HG02623 (cell line): ENCODE measurements around the gene XPO5.

Experiments
- ATAC-seq: cut with Tn5 transposase; IDR thresholded peaks from one replicate; pipeline ENCODE4 v1.9.1; 2021; ENCODE audit warnings: moderate library complexity; ENCODE audit not compliant: unreplicated experiment

XPO5 gene

DNA sequence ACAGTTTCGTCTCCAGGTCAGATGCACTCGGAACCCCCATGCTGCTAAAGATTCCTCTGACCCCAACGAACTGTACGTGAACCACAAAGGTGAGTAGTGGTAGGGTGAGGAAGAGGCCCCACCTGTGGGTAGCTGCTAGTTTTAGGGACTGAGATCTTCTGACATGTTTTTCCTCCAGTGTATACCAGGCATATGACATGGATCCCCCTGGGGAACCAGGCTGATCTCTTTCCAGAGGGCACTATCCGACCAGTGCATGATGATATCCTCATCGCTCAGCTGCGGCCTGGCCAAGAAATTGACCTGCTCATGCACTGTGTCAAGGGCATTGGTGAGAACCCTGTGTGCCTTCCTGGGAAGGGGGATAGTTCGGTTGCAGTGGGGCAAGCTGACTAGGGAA lies 55.7 kb downstream of the XPO5 start:
- ATAC-seq, result no peak

GRCh38 chr6:43517505-43518357 lies 58.1 kb downstream of the XPO5 start:
- ATAC-seq, result no peak

GRCh38 chr6:43516697-43517504 lies 58.9 kb downstream of the XPO5 start, which contains the start of the genes POLR1C and YIPF3:
TSS of gene POLR1C (plus strand) at chr6:43517089. CDS start at chr6:43517110, 21 bp downstream.
TSS of gene YIPF3 (minus strand) at chr6:43516926. CDS start at chr6:43516807, 119 bp downstream.
- ATAC-seq, result peak; percentile 84

DNA sequence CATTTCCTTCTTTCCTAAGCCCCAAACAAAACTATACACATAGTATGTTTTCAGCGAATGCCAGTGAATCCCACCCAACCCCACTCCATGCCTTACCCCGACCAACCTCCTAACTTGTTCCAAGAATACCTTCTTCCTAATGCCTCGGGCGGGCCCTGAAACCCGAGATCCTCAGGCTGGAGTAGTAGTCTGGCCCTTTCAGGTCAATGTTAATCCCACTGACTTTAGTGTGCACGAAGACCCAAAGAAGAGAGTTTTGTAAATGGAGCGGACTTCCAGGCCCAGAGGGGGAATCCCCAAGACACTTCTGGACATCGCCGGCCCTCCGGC lies 59.5 kb downstream of the XPO5 start:
- peak; percentile 2 for ATAC-seq

DNA sequence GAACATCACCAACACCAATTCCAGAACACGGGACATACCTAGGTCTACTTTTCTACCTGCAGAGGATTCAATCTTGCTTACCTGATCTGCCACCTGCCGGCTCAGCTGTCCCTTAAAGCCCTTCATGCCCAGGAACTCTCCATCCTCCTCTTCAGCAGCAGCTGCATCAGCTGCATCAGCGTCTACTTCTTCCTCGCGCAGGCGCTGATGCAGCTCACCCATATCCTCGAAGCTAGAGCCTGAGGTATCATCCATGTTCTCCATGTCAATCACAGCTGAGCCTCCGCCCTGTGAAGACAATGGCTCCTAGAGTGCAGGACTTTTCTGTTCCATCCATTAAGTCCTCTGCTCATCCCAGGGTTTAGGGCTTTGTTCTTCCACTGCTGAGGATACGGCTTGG lies 60.0 kb downstream of the XPO5 start:
- ATAC-seq, result no peak

GRCh38 chr6:43511824-43512415 lies 63.9 kb downstream of the XPO5 start:
- no peak for ATAC-seq

DNA sequence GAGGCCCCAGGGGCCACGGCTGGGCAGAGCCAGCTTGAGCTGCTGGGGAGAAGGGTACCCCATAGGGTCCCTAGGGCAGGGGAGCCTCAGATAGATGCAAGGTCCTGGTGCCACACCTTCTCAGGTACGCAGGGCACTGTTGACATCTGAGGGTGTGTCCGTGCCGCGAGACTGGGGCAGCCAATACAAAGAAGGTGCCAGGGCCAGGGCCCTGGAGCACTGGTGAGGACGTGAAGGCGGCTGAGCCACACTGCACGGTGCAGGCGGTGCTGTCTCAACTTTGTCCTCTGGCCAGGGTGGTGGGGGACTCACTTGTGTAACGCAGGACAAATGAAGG lies 65.0 kb downstream of the XPO5 start:
- no peak for ATAC-seq

GRCh38 chr6:43509984-43510826 lies 65.6 kb downstream of the XPO5 start, which contains the start of gene LRRC73:
TSS of gene LRRC73 (minus strand) at chr6:43510346. CDS start at chr6:43509785, 561 bp downstream.
- peak; percentile 57 for ATAC-seq

DNA sequence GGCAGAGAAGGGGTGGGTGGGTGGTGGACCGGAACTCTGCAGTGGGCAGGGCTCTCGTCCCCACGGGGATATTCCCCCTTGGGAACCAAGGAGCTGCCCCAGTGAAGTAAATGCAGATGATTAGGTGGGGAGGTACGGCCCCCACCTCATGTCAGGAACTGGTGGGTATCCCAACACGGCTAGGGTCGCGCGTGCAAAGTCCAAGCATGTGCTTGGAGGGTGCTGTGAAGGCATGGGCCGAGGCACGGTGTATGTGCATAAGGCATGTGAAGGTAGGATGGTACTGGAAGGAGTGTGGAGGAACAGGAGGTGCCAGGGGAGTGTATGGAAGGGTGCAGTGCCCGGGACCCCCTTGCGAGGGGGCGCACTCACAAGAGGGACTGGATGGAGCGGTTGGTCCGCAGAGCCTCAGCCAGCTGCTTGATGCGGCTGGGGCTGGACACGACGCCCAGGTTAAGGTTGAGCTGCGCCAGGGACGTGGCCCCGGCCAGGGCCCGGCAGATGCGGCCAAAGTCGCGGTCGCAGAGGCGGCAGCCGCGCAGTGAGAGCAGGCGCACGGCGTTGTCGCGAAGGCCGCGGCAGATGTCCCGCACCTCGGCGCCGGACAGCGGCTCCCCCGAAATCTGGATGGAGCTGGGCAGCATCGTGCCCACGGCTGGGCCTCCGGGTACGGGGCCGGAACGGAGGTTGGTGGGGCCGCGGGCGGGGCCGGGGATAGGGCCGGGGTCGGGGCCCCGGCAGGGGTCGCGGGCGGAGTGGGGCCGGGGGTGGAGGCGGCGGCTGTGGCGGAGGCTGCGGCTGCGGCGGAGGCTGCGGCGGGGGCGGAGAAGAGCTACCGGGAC lies 66.5 kb downstream of the XPO5 start:
- no peak for ATAC-seq

GRCh38 chr6:43508481-43509141 lies 67.2 kb downstream of the XPO5 start:
- no peak for ATAC-seq

DNA sequence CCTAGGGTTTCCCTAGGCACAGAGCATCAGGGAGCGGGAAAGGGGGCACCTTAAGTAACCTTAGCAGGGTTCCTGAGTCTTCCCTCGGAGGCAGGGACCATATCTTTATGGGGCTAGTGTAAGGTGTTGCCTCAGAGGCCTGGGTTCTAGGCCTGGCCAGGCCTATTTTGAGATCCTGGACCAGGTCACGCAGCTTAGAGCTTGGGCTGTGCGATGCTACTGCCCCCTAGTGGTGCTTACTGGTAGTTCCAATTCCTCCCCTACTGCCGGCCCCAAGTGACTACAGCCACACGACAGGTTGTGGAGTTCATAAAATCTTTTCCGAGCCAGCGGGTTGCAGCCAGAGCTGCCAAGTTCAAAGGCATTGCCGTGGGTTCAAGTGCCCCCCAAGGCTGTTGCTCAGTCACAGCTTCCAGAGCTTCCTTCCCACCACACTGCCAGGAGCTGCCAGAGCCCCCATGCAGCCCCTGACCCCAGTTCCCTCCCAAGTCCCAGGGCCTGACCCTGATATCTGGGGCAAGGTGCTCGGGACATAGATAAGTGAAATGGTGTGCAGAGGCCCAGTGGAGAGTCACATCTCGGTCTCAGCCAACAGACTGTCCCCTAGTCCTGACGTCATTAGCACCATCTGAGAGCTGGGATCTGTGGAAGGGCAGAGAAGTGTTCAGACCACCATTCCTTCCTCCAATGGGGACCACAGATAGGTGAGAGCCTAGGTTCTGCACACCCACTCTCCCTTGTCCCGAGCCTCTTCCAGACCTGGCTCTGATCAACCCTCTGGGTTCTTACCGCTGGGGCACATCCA lies 69.0 kb downstream of the XPO5 start:
- ATAC-seq, result no peak

DNA sequence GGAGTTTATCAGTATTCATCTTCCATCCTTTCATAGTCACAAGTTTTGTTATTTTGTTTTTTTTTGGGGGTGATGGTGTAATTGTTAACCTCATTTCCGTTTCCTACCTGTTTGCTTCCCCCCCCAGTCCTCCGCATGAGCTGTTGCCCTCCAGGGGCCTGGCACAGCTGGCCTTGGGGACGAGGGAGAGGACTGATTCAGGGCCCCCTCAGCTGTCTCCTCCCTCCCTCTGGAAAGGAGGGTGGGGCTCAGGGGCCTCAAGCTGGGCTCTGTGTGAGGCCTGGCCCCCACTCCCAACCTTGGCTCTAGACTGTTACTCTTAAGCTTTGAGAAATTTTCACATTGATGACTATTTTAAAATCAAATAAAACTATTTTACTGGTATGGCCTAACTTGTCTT lies 69.7 kb downstream of the XPO5 start:
- no peak for ATAC-seq

- no peak for ATAC-seq
Measured at GRCh38 chr6:43505718-43506117, 70.1 kb downstream of the XPO5 start.

DNA sequence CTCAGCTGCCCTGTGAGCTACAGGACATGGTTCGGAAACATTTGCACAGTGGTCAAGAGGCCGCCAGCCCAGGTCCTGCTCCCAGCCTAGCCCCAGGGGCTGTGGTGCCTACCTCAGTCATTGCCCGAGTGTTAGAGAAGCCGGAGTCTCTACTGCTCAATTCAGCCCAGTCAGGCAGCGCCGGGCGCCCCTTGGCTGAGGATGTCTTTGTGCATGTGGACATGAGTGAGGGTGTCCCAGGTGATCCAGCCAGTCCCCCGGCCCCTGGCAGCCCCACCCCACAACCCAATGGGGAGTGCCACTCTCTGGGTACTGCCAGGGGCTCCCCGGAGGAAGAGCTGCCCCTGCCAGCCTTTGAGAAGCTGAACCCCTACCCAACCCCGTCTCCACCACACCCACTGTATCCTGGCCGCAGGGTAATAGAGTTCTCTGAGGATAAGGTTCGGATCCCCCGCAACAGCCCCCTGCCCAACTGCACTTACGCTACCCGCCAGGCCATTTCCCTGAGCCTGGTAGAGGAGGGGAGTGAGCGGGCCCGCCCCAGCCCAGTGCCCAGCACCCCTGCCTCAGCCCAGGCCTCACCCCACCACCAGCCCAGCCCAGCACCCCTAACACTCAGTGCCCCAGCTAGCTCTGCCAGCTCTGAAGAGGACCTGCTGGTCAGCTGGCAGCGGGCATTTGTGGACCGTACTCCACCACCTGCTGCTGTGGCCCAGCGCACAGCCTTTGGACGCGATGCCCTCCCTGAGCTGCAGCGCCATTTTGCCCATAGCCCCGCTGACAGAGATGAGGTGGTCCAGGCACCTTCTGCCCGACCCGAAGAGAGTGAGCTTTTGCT lies 70.9 kb downstream of the XPO5 start:
- no peak for ATAC-seq

DNA sequence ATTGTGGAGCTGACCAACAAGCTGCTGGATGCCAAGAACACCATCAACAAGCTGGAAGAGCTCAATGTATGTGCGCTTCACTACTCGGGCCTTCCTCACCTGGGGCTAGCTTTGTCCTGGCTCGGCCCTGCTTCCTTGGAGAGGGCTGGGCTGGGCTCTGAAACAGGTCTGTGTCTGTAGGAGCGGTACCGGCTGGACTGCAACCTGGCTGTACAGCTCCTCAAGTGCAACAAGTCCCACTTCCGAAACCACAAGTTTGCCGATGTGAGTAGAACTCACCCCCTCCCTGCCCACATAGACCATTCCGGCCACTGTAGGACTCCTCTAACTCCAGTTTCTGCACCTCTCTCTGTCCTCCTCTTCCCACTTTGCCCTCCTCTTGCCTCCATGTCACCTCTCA lies 72.4 kb downstream of the XPO5 start:
- ATAC-seq, result no peak

GRCh38 chr6:43502666-43503065 lies 73.2 kb downstream of the XPO5 start:
- ATAC-seq, result no peak

DNA sequence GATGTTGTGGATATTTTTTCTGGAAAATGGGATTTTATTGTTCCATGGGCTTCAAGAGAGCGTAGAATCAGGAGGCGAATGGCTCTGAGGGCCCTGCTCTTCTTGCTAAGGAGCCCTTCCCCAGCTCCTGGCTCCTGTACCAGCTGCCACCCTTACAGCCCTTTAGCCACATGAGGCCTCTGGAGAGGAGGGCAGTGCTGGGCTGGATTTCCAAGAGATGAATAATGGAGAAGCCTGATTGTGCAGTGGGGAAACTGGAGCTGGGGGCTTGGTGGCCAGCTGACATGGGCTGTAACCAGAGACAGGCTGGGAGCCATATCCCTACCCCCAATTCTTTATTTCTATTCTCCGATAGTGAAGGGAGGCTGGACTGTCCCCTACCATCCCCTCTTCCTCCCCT lies 74.9 kb downstream of the XPO5 start:
- no peak for ATAC-seq
